ENCODE measurements around the gene COL21A1.

DNA sequence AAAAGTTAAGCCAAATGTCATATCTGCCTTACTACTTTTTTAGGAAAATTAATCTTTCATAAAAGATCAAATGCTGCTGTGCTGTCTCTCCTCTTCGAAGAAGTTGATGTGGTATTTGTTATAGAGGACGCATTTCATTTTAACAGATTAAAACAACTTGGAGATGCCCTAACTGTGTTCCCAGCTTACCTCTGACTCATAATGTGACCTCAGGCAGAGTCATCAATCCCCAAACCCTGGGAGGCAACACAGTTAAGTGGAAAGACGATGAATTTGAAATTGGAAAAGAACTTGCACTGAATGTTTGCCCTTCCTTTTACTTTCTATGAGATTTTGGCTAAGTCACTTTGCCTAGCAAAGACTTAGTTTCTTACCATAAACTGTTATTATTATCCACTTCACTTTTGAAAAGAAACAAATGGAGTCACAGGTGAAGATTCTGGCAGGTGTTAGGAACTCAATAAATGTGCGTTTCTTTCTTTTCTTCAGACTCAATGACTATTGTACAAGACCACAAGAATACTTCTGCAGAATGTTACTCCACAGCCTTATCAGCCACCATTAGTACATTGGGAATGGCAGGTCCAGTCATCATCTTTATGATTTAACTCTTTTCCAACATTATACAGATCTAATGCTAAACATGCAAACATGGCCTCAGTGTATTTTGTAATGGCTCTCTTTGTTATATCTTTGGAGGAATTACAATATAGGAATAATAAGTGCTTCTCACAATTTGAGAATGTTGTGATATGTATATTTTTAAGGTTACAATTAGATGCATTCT, 102.6 kb downstream of the COL21A1 start:
- TF ChIP-seq POLR2A (IDR thresholded peaks at IDR 0.05) (no peak), CTCF (IDR thresholded peaks at IDR 0.05) (no peak)
